DND-41 (cell line): ENCODE data around the gene FAM131A.

Experiments
- ATAC-seq: fragments of 200-7000 bp; cut with Tn5 transposase; 3 replicates; pipeline ENCODE4 v1.9.1; 2021; ENCODE audit warnings: low read depth; ENCODE audit not compliant: insufficient read depth
- DNase-seq: peaks from one replicate; pipeline ENCODE4 v3.0.0-alpha.2; 2020
- H2AFZ ChIP-seq: 2 replicates; pipeline ENCODE4 v1.6.0; 2012; ENCODE audit warnings: low read depth, low read length
- H3K27ac ChIP-seq: 2 replicates; pipeline ENCODE4 v1.5.1; 2012; ENCODE audit warnings: low read length, inconsistent platforms
- H3K27me3 ChIP-seq: fragments of 200-600 bp; sonication (generic); 2 replicates; pipeline ENCODE4 v1.6.0; 2012; ENCODE audit warnings: low read length, mild to moderate bottlenecking, inconsistent platforms; ENCODE audit not compliant: insufficient read depth, poor library complexity
- H3K36me3 ChIP-seq: 2 replicates; pipeline ENCODE4 v1.5.1; 2012; ENCODE audit warnings: low read length, inconsistent platforms; ENCODE audit not compliant: insufficient read depth
- H3K4me1 ChIP-seq: 2 replicates; pipeline ENCODE4 v1.5.1; 2012; ENCODE audit warnings: mild to moderate bottlenecking, low read length; ENCODE audit not compliant: insufficient read depth
- H3K4me2 ChIP-seq: 2 replicates; pipeline ENCODE4 v1.6.0; 2012; ENCODE audit warnings: mild to moderate bottlenecking, moderate library complexity, low read length, inconsistent platforms; ENCODE audit not compliant: insufficient read depth
- H3K4me3 ChIP-seq, 2 experiments: fragments of 200-600 bp in 1 of 2; shearing (Covaris generic) in 1 of 2; 2 replicates each; pipeline ENCODE4 v1.5.1; 2012 to 2016; ENCODE audit warnings: inconsistent platforms in 2 of 2, low read length in 2 of 2, mild to moderate bottlenecking in 2 of 2, low read depth in 1 of 2, moderate library complexity in 1 of 2
- H3K79me2 ChIP-seq: 2 replicates; pipeline ENCODE4 v1.6.0; 2012; ENCODE audit warnings: low read length, inconsistent platforms; ENCODE audit not compliant: insufficient read depth
- H3K9ac ChIP-seq: 2 replicates; pipeline ENCODE4 v1.6.0; 2012; ENCODE audit warnings: low read depth, mild to moderate bottlenecking, inconsistent platforms, low read length, moderate library complexity
- H3K9me3 ChIP-seq: 2 replicates; pipeline ENCODE4 v1.5.1; 2012; ENCODE audit warnings: low read length, moderate library complexity, mild to moderate bottlenecking, inconsistent platforms; ENCODE audit not compliant: insufficient read depth, severe bottlenecking
- H4K20me1 ChIP-seq: 2 replicates; pipeline ENCODE4 v1.6.0; 2012; ENCODE audit warnings: low read length; ENCODE audit not compliant: insufficient read depth
- EZH2 ChIP-seq: IDR thresholded peaks from 3 replicates; pipeline ENCODE4 v1.6.1; 2012; ENCODE audit warnings: borderline replicate concordance, low read depth, mild to moderate bottlenecking, moderate library complexity, low read length, inconsistent platforms; ENCODE audit not compliant: severe bottlenecking
- TF ChIP-seq, protein P1 (sequence below): IDR thresholded peaks from 2 replicates; pipeline ENCODE4 v1.5.1; 2012; ENCODE audit warnings: borderline replicate concordance, low read length, moderate library complexity, mild to moderate bottlenecking; ENCODE audit not compliant: poor library complexity, severe bottlenecking; ENCODE audit errors: extremely low read depth

FAM131A gene

DNA sequence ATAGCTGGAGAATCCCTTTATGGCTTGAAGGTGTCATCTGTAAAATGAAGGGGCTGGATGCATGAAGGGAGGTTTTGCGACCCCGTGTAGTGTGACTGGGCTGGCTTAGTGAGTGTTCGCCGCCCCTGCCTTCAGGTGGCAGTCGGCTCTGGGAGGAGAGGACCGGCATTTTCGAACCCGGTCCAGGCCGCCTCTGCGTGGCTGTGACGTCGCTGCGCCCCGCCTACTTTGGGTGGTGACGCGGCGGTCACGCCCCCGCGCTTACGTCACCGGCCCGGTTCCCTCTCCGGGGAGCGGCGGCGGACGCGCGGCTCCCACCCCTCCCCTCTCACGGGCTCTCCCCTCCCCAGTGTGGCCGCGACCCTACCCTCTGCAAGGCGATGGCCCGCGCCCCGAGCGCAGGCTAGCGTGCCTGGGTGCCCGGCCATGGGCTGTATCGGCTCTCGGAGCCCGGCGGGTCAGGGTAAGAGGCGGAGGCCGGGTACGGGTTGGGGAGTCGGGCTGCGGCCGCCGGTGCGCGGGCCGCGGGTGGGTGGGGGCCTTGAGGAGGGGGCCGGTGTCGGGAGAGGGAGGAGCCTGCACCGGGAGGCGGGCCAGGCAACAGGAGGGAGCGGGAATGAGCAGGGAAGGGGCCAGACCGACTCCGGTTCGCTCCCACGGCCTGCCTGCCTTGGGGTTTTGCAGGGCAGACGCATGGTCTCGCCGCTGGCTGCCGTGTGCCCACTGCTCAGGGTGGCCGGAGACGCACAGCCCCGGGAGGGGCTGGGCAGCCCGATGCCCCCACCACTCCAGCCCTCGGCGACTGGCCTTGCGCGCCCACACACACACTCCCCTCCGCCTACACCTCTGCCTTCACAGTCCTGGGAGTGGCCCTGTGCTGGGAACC is 1.5 kb upstream of the FAM131A start:
- peak overlapping the region; percentile 46 for H3K27ac ChIP-seq
- ATAC-seq, result peak; percentile 66
- no peaks in the 10 kb centered on the region for H3K9me3 ChIP-seq
- H3K9ac ChIP-seq, result peak overlapping the region; percentile 50
- peaks cover 55% of the 10 kb centered on the region for H4K20me1 ChIP-seq
- H3K4me2 ChIP-seq, result peak overlapping the region; percentile 68
- H3K27me3 ChIP-seq, result no peaks in the 10 kb centered on the region
- peak overlapping the region; percentile 20 to 56; a peak in 3 of 4 replicates for H3K4me3 ChIP-seq
- H3K36me3 ChIP-seq, result peaks cover 46% of the 10 kb centered on the region
- peaks cover 13% of the 10 kb centered on the region for H3K79me2 ChIP-seq
- H2AFZ ChIP-seq, result peak overlapping the region; percentile 61
- DNase-seq, result peak; percentile 80
- H3K4me1 ChIP-seq, result peaks cover 19% of the 10 kb centered on the region
- TF ChIP-seq, protein P1, sequence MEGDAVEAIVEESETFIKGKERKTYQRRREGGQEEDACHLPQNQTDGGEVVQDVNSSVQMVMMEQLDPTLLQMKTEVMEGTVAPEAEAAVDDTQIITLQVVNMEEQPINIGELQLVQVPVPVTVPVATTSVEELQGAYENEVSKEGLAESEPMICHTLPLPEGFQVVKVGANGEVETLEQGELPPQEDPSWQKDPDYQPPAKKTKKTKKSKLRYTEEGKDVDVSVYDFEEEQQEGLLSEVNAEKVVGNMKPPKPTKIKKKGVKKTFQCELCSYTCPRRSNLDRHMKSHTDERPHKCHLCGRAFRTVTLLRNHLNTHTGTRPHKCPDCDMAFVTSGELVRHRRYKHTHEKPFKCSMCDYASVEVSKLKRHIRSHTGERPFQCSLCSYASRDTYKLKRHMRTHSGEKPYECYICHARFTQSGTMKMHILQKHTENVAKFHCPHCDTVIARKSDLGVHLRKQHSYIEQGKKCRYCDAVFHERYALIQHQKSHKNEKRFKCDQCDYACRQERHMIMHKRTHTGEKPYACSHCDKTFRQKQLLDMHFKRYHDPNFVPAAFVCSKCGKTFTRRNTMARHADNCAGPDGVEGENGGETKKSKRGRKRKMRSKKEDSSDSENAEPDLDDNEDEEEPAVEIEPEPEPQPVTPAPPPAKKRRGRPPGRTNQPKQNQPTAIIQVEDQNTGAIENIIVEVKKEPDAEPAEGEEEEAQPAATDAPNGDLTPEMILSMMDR, result no peak
- no peak for TF ChIP-seq EZH2

GRCh38 chr3:184336547-184337398 is 627 bp upstream of the FAM131A start:
- H4K20me1 ChIP-seq, result peaks cover 47% of the 10 kb centered on the region
- peak overlapping the region; percentile 20 to 56; a peak in 3 of 4 replicates for H3K4me3 ChIP-seq
- peaks cover 11% of the 10 kb centered on the region for H3K79me2 ChIP-seq
- H3K9me3 ChIP-seq, result no peaks in the 10 kb centered on the region
- H3K27ac ChIP-seq, result peak overlapping the region; percentile 46
- no peak overlapping the region for H2AFZ ChIP-seq
- H3K9ac ChIP-seq, result peak overlapping the region; percentile 50
- TF ChIP-seq, protein P1, result no peak
- no peak for TF ChIP-seq EZH2
- ATAC-seq (0 out of 3 replicates have a peak, but pooled peaks have one; percentile 6), DNase-seq (no peak)
- no peaks in the 10 kb centered on the region for H3K27me3 ChIP-seq
- peak overlapping the region; percentile 68 for H3K4me2 ChIP-seq
- peaks cover 37% of the 10 kb centered on the region for H3K36me3 ChIP-seq
- peaks cover 26% of the 10 kb centered on the region for H3K4me1 ChIP-seq

- Histone ChIP-seq H3K27ac (no peak overlapping the region), H3K36me3 (peaks cover 25% of the 10 kb centered on the region), H3K4me2 (no peak overlapping the region), H3K79me2 (peaks cover 11% of the 10 kb centered on the region), H3K27me3 (no peaks in the 10 kb centered on the region), H4K20me1 (peaks cover 34% of the 10 kb centered on the region), H3K4me1 (peaks cover 26% of the 10 kb centered on the region), H3K9ac (no peak overlapping the region), H3K9me3 (no peaks in the 10 kb centered on the region), H3K4me3 (no peak overlapping the region), H2AFZ (no peak overlapping the region)
- no peak for TF ChIP-seq EZH2
- TF ChIP-seq, protein P1, result no peak
- ATAC-seq (no peak), DNase-seq (no peak)
These were observed 581 bp downstream of the FAM131A start for GRCh38 chr3:184337981-184338380.
